ENCODE data around the gene BICD1.

GRCh38 chr12:32292151-32292550 lies 185.5 kb downstream of the BICD1 start:
- TF ChIP-seq EP300 (IDR thresholded peaks at IDR 0.05) (no peak), POLR2A (IDR thresholded peaks at IDR 0.05) (no peak), CTCF (IDR thresholded peaks at IDR 0.05) (no peak)

All from ovary (tissue), 3 donors.